ENCODE results near the gene TRAPPC3L. TPM values are rescaled to one million over a fixed set of nuclear protein-coding genes. Genes with fewer than 3 reads are reported as not detected.

Gene TRAPPC3L
- total and polyA plus RNA-seq, 2 of the 13 experiments (the other 11 are each of a cell fraction or from before 2014, with no cell fraction given), result not detected

GRCh38 chr6:116570856-116571682 is 25.6 kb upstream of the TRAPPC3L start, which contains the start of gene RWDD1 (continued):
- TF ChIP-seq FOXM1 (CRISPR knock-in tag; IDR thresholded peaks at IDR 0.05) (no peak), ZNF101 (CRISPR knock-in tag; IDR thresholded peaks at IDR 0.05; ENCODE audit: borderline replicate concordance, low read depth) (no peak), MBD4 (IDR thresholded peaks at IDR 0.05; ENCODE audit: borderline replicate concordance, low read length) (no peak), ZNF337 (CRISPR knock-in tag; IDR thresholded peaks at IDR 0.05; ENCODE audit: borderline replicate concordance, low read depth) (peak; percentile 85; the same call in 1 of the 2 replicates), MIXL1 (CRISPR knock-in tag; IDR thresholded peaks at IDR 0.05) (peak; percentile 89), ZNF598 (CRISPR knock-in tag; IDR thresholded peaks at IDR 0.05; ENCODE audit: borderline replicate concordance) (peak; percentile 98; the same call in 1 of the 2 replicates), HNRNPK (IDR thresholded peaks at IDR 0.05; ENCODE audit: low read depth, low read length, poor library complexity, severe bottlenecking) (peak; percentile 32), ZNF256 (CRISPR knock-in tag; conservative IDR thresholded peaks at IDR 0.05) (peak; percentile 65; the same call in 1 of the 2 replicates), HOMEZ (CRISPR knock-in tag; IDR thresholded peaks at IDR 0.05; ENCODE audit: low read depth) (peak; percentile 80; the same call in 1 of the 2 replicates), ZNF430 (CRISPR knock-in tag; IDR thresholded peaks at IDR 0.05) (peak; percentile 74; the same call in 1 of the 2 replicates), MAF1 (CRISPR knock-in tag; IDR thresholded peaks at IDR 0.05; ENCODE audit: borderline replicate concordance) (peak; percentile 92; the same call in 1 of the 2 replicates), MLLT10 (CRISPR knock-in tag; IDR thresholded peaks at IDR 0.05) (no peak), ZNF720 (CRISPR knock-in tag; IDR thresholded peaks at IDR 0.05) (0 out of 2 replicates have a peak, but pooled peaks have one; percentile 57), HDAC6 (IDR thresholded peaks at IDR 0.05; ENCODE audit: low read depth, low read length) (0 out of 2 replicates have a peak, but pooled peaks have one; percentile 3), ZMYM4 (CRISPR knock-in tag; IDR thresholded peaks at IDR 0.05) (peak; percentile 96), ZNF7 (CRISPR knock-in tag; IDR thresholded peaks at IDR 0.05) (no peak), HOXA3 (CRISPR knock-in tag; IDR thresholded peaks at IDR 0.05) (peak; percentile 91), MYC (CRISPR knock-in tag; IDR thresholded peaks at IDR 0.05; ENCODE audit: borderline replicate concordance) (peak; percentile 95), ARID2 (CRISPR knock-in tag; IDR thresholded peaks at IDR 0.05; ENCODE audit: borderline replicate concordance) (peak; percentile 95), U2AF1 (optimal IDR thresholded peaks at IDR 0.05; ENCODE audit: low read depth, low read length) (no peak), HMG20B (CRISPR knock-in tag; conservative IDR thresholded peaks at IDR 0.05) (peak; percentile 16; the same call in 1 of the 2 replicates), MAZ (IDR thresholded peaks at IDR 0.05; ENCODE audit: borderline replicate concordance, low read depth, low read length) (peak; percentile 44; the same call in 1 of the 2 replicates), MAZ (CRISPR knock-in tag; IDR thresholded peaks at IDR 0.05; ENCODE audit: low read depth) (peak; percentile 87), ETV6 (CRISPR knock-in tag; conservative IDR thresholded peaks at IDR 0.05) (peak; percentile 95), RFX3 (CRISPR knock-in tag; IDR thresholded peaks at IDR 0.05) (no peak), SP140L (CRISPR knock-in tag; IDR thresholded peaks at IDR 0.05; ENCODE audit: borderline replicate concordance) (no peak; the same call in 1 of the 2 replicates)
- TF ChIP-seq, protein P1, sequence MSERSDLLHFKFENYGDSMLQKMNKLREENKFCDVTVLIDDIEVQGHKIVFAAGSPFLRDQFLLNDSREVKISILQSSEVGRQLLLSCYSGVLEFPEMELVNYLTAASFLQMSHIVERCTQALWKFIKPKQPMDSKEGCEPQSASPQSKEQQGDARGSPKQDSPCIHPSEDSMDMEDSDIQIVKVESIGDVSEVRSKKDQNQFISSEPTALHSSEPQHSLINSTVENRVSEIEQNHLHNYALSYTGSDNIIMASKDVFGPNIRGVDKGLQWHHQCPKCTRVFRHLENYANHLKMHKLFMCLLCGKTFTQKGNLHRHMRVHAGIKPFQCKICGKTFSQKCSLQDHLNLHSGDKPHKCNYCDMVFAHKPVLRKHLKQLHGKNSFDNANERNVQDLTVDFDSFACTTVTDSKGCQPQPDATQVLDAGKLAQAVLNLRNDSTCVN (CRISPR knock-in tag; IDR thresholded peaks at IDR 0.05; ENCODE audit: borderline replicate concordance), result peak; percentile 49

All from HepG2 (cell line).